ENCODE measurements around the gene DMXL1.

DMXL1 gene

GRCh38 chr5:119289438-119290044, 218.7 kb downstream of the DMXL1 start:
- DNase-seq (ENCODE audit: low read depth in 2 of 2) = no peak

GRCh38 chr5:119290161-119290569, 219.3 kb downstream of the DMXL1 start:
- DNase-seq (ENCODE audit: low read depth in 2 of 2) = no peak

- no peak for DNase-seq (ENCODE audit: low read depth in 2 of 2)
These were observed 219.7 kb downstream of the DMXL1 start for GRCh38 chr5:119290607-119291006.

- DNase-seq (ENCODE audit: low read depth in 2 of 2) = no peak
These were observed 220.2 kb downstream of the DMXL1 start for GRCh38 chr5:119291056-119291455.

- no peak for DNase-seq (ENCODE audit: low read depth in 2 of 2)
These were observed 221.0 kb downstream of the DMXL1 start for GRCh38 chr5:119291877-119292276.

DNA sequence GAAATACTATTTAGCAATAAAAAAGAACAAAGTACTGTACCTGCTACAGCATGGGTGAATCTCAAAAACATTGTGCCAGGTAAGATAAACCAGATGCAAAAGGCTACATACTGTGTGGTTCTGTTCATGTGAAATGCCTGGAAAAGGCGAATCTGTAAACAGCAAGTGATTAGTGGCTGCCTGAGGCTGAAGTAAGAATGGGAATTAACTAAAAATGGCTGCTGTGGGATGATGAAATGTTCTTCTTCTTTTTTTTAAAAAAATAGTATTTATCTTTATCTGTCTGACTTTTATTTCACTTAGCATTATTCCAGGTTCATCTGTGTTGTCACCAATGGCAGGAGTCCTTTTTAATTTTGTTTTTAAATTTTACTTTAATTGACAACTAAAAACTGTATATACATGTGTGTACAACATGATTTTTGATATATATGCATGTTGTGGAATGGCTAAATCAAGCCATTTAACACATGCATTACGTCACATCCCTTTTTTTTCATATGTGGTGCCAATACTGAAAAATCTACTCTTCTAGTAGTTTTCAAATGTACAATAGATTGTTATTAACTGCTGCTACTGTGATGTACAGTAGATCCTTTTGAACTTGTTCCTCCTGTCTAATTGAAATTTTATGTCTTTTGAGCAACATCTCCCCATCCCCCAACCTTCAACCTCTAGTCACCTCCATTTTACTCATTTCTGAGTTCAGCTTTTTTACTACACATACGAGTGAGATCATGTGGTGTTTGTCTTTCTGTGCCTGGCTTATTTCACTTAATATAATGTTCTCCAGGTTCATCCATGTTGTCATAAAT, 222.0 kb downstream of the DMXL1 start:
- no peak for DNase-seq (ENCODE audit: low read depth in 2 of 2)

GRCh38 chr5:119293516-119293829, 222.6 kb downstream of the DMXL1 start:
- no peak for DNase-seq (ENCODE audit: low read depth in 2 of 2)
